Neural crest cell (in vitro differentiated cells): ENCODE measurements around the gene HSPA12A. TPM values are rescaled to one million over a fixed set of nuclear protein-coding genes. Genes with fewer than 3 reads are reported as not detected.

Experiments
- DNase-seq: peaks from one replicate; pipeline ENCODE4 v3.0.0; 2021; ENCODE audit warnings: low read depth, mixed read lengths, low spot score
- H3K27ac Mint-ChIP-seq: one replicate; pipeline ENCODE4 v1.8.0; 2021; ENCODE audit warnings: mild to moderate bottlenecking, mixed read lengths; ENCODE audit not compliant: unreplicated experiment
- H3K27me3 Mint-ChIP-seq: 2 replicates; pipeline ENCODE4 v1.8.0; 2021; ENCODE audit warnings: low read depth, mild to moderate bottlenecking, mixed read lengths
- H3K36me3 Mint-ChIP-seq: 2 replicates; pipeline ENCODE4 v1.8.0; 2021; ENCODE audit warnings: low read depth, mild to moderate bottlenecking, mixed read lengths
- H3K4me1 Mint-ChIP-seq: 2 replicates; pipeline ENCODE4 v1.8.0; 2021; ENCODE audit warnings: mixed read lengths
- H3K4me3 Mint-ChIP-seq: one replicate; pipeline ENCODE4 v1.8.0; 2021; ENCODE audit warnings: mild to moderate bottlenecking, mixed read lengths
- H3K9me3 Mint-ChIP-seq: 2 replicates; pipeline ENCODE4 v1.8.0; 2021; ENCODE audit warnings: mixed read lengths
- total RNA-seq: library from RNA; stranded (reverse); gene quantifications from 2 replicates; pipeline ENCODE4 v1.2.1, GENCODE V29; 2021
- TF ChIP-seq, protein P1 (sequence below): fragments of 200-600 bp; sonication (generic); conservative IDR thresholded peaks from 2 replicates; pipeline ENCODE4 v1.5.0; 2021; ENCODE audit warnings: antibody characterized with exemption, mild to moderate bottlenecking

HSPA12A gene
- total RNA-seq, 1 donor from 2014 or later: 7.4 TPM

DNA sequence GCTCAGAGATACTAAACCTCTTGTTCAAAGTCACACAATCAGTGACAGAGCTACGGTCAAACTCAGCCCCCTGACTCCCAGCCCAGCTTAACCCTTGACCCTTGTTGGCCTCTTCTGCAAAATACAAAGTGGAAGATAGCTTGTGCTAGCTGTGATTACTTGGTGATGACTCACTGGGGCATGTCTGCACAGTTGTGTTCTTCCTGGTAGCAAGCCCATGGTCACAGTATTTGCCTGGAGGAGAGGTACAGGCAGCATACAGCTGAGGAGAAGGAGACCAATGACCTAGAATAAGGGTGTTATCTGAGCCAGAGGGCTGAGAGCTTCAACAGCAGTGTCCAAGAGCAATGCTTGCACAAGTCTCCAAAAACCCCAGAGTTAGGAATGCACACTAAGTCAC is 5.7 kb upstream of the HSPA12A start:
- Mint-ChIP-seq H3K9me3 (peaks cover 4% of the 10 kb centered on the region), H3K4me1 (peaks cover 19% of the 10 kb centered on the region), H3K27ac (no peak overlapping the region), H3K4me3 (no peak overlapping the region), H3K27me3 (peaks cover 21% of the 10 kb centered on the region), H3K36me3 (no peaks in the 10 kb centered on the region)
- TF ChIP-seq, protein P1, sequence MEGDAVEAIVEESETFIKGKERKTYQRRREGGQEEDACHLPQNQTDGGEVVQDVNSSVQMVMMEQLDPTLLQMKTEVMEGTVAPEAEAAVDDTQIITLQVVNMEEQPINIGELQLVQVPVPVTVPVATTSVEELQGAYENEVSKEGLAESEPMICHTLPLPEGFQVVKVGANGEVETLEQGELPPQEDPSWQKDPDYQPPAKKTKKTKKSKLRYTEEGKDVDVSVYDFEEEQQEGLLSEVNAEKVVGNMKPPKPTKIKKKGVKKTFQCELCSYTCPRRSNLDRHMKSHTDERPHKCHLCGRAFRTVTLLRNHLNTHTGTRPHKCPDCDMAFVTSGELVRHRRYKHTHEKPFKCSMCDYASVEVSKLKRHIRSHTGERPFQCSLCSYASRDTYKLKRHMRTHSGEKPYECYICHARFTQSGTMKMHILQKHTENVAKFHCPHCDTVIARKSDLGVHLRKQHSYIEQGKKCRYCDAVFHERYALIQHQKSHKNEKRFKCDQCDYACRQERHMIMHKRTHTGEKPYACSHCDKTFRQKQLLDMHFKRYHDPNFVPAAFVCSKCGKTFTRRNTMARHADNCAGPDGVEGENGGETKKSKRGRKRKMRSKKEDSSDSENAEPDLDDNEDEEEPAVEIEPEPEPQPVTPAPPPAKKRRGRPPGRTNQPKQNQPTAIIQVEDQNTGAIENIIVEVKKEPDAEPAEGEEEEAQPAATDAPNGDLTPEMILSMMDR: no peak
- no peak for DNase-seq

DNA sequence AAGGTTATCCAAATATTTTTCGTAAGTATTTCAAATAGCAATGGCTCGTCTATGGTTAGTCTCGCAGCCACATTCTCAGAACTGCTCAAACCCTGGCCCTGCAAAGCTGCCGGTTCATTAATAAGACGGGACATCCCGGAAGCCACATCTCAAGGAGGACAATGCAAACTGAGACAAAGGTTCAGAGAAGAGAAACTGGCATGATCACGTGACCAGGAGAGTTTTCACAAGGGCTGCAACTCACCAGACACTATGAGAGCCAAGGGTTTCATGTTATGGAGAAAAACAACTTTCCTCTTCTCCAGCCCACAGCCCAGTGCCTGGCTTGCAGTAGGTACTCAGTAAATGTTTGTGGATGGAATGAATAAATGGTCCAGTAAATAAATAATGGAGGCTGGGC is 5.0 kb upstream of the HSPA12A start:
- TF ChIP-seq, protein P1: no peak
- peaks cover 19% of the 10 kb centered on the region for H3K4me1 Mint-ChIP-seq
- peaks cover 4% of the 10 kb centered on the region for H3K9me3 Mint-ChIP-seq
- no peaks in the 10 kb centered on the region for H3K36me3 Mint-ChIP-seq
- DNase-seq: no peak
- H3K27me3 Mint-ChIP-seq: peaks cover 22% of the 10 kb centered on the region
- H3K4me3 Mint-ChIP-seq: peak overlapping the region; percentile 28
- no peak overlapping the region for H3K27ac Mint-ChIP-seq

DNA sequence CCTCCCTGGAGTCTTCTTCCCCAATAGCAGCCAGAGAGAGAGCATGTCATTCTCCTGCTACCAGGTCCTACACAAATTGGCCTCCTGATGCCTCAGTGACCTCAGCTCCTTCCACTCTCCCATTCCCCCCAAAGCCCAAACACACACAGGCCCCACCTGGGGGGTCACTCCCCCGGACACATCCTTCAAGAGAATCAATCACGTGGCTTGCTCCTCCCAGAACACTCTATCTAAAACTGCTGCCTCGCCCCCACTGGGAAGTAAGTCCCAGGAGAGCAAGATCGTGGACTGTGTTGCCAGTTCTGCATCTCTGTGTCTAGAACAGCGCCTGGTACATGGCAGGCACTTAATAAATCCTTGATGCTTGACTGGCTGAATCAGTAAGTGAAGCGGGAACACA is 2.5 kb upstream of the HSPA12A start:
- Mint-ChIP-seq H3K4me3 (peak overlapping the region; percentile 83), H3K27ac (no peak overlapping the region), H3K4me1 (peaks cover 19% of the 10 kb centered on the region), H3K9me3 (peaks cover 4% of the 10 kb centered on the region), H3K36me3 (no peaks in the 10 kb centered on the region), H3K27me3 (peaks cover 37% of the 10 kb centered on the region)
- TF ChIP-seq, protein P1: no peak
- no peak for DNase-seq

DNA sequence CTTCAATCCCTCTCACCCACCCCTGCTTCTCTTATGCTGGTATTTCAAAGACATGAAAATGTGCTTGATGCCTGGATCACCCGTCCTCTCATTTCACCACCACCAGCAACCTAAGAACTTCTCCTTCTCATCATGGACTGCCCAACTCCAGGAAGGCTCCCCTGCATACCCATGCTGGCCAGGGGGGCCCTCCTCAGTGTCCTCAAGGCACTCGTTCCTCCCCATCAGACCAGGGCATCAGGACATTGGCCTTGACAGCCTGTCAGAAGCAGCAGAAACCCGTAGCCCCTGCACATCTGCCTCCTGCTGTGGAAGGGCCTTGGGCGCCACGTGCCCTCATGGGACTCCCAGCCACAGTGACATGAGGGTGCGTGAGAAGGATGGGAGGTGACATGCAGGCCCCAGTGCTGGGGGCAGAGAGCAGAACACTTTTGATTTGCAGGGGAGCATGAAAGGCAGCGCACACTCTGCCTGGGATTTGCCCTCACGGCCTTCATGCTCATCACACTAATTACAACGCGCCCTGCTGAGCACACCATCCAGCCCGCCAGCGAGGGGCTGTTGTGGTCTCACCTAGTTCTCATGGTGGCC is 1.9 kb upstream of the HSPA12A start:
- TF ChIP-seq, protein P1: no peak
- Mint-ChIP-seq H3K4me3 (peak overlapping the region; percentile 83), H3K36me3 (no peaks in the 10 kb centered on the region), H3K9me3 (peaks cover 2% of the 10 kb centered on the region), H3K27ac (no peak overlapping the region), H3K4me1 (peaks cover 19% of the 10 kb centered on the region), H3K27me3 (peaks cover 44% of the 10 kb centered on the region)
- DNase-seq: no peak

DNA sequence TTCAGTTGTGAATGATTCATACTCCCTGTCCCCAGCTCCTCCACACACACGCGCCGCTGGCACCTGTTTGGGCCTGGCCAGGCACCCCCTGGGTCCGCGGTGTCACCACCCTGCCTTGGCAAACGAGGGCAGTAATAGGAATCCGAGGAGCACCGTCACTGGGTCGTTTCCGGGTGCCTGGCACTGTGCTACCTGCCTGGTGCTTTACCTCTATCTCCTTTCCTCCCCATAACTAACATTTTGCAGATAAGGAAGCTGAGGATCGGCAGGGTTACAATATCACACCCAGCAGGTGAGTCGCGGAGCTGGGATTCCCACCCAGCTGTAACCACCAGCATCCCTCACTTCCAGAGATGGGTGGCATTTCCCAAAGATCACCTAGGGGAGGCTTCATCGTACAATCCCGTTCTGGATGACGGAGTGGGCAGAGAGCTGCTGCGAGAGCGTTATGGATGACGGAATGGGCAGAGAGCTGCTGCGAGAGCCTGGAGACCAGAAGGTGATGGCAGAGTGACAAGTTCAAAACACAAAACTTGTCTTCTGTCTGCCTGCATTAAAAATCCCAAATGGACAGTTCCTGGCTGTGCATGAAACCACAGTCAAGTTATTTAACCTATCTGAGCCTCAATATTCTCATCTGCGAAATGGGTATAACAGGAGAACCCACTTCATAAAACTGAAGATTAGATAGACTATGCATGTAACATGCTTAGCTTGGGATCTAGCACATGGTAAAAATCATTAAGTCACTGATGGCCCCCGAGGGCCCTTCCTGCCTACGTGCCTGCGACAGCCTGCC is 1.1 kb upstream of the HSPA12A start:
- Mint-ChIP-seq H3K4me3 (peak overlapping the region; percentile 83), H3K27me3 (peaks cover 49% of the 10 kb centered on the region), H3K27ac (no peak overlapping the region), H3K4me1 (peaks cover 19% of the 10 kb centered on the region), H3K9me3 (peaks cover 2% of the 10 kb centered on the region), H3K36me3 (no peaks in the 10 kb centered on the region)
- DNase-seq: no peak
- TF ChIP-seq, protein P1: no peak
